ENCODE results near the gene SLC25A23. TPM values are rescaled to one million over a fixed set of nuclear protein-coding genes. Genes with fewer than 3 reads are reported as not detected.

The SLC25A23 gene
- total and polyA plus RNA-seq, 2 of the 4 experiments (the other 2 are of a cell fraction) = 7.0 to 7.6 TPM

DNA sequence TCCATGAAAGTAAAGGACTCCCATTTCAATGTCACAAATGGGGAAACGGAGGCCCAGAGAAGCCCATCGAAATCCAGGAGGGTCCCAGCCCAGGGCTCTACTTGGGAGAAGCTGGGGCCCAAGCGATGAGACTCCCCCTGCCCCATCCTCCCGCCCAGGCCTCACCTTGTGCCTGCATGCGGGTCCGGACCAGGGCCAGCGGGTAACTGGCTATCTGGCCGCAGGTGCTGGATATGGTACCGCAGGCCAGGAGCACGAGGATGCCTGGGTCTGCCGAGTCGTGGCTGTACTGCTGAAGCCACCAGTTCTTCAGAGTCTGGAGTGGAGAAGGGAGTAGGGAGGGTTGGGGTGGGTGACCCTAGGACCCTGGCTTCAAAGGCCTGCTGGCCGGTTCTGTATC, 15.6 kb downstream of the SLC25A23 start:
- Histone ChIP-seq H4K8ac (ENCODE audit: low read depth in 2 of 2, low read length in 2 of 2) (no peak overlapping the region), H3K9me3 (ENCODE audit: control insufficient read depth, insufficient read depth, low read length) (no peaks in the 10 kb centered on the region; the same call in 1 of the 2 replicates), H3K4me1 (ENCODE audit: control insufficient read depth, insufficient read depth, low read length) (no peaks in the 10 kb centered on the region), H3K27ac (ENCODE audit: insufficient read depth, low read length) (no peak overlapping the region), H2BK5ac (ENCODE audit: low read depth, low read length, poor library complexity, severe bottlenecking) (no peak overlapping the region), H2BK20ac (ENCODE audit: low read depth, low read length) (no peak overlapping the region), H3K79me1 (ENCODE audit: low read depth in 1 of 2, low read length in 2 of 2) (no peaks in the 10 kb centered on the region), H4K91ac (ENCODE audit: insufficient read depth, low read depth, low read length) (no peak overlapping the region), H3K4ac (ENCODE audit: low read depth, low read length) (no peak overlapping the region), H3K23ac (ENCODE audit: low read depth, low read length) (no peak overlapping the region), H3K4me3 (ENCODE audit: insufficient read depth, low read depth, low read length) (no peak overlapping the region), H4K5ac (ENCODE audit: low read depth, low read length) (no peak overlapping the region), H3K56ac (ENCODE audit: extremely low read depth, insufficient read depth, low read length) (no peak overlapping the region), H3K9me1 (ENCODE audit: insufficient read depth, low read length) (no peaks in the 10 kb centered on the region), H3K27me3 (ENCODE audit: control insufficient read depth, insufficient read depth, low read length) (no peaks in the 10 kb centered on the region), H4K20me1 (ENCODE audit: insufficient read depth, low read length) (no peaks in the 10 kb centered on the region), H3K4me2 (ENCODE audit: low read depth, low read length) (no peak overlapping the region), H2AK9ac (replicated peaks; ENCODE audit: low read depth, low read length, poor library complexity) (no peak overlapping the region), H2BK120ac (ENCODE audit: low read depth, low read length) (no peak overlapping the region), H3K9ac (ENCODE audit: low read depth, low read length) (no peak overlapping the region), H2AK5ac (ENCODE audit: low read depth, low read length) (no peak overlapping the region), H3K14ac (replicated peaks; ENCODE audit: low read depth, low read length) (no peak overlapping the region), H3K36me3 (ENCODE audit: control insufficient read depth, insufficient read depth, low read length) (no peaks in the 10 kb centered on the region), H2AFZ (replicated peaks; ENCODE audit: low read length, poor library complexity) (no peak overlapping the region), H3K18ac (ENCODE audit: low read depth, low read length) (no peak overlapping the region), H2BK15ac (ENCODE audit: low read depth, low read length) (no peak overlapping the region)
- POLR2A ChIA-PET (ENCODE audit: unreplicated experiment) = no interaction called here
- DNase-seq (no peak), ATAC-seq (ENCODE audit: low read depth) (no peak)
- dilution Hi-C loops (cut with HindIII; ENCODE audit: low sequenced_read_pairs, unreplicated experiment) = no loop called here
- 72% methylated on average over 2 of the region's 13 CpGs; no CpG with 5 or more reads in 1 of the 2 experiments for WGBS, 2 experiments (ENCODE audit: extremely low coverage in 2 of 2, insufficient read length in 1 of 2)
- intact Hi-C loops (cut with micrococcal nuclease) = no loop called here
- CTCF ChIA-PET = no interaction called here
- TF ChIP-seq RCOR1 (IDR thresholded peaks at IDR 0.05; ENCODE audit: insufficient replicate concordance, low read length) (no peak), BHLHE40 (IDR thresholded peaks at IDR 0.05; ENCODE audit: low read depth, low read length) (no peak)
- no TSS peak for BruUV-seq (replicated peaks)
- in situ Hi-C loops (cut with MboI; ENCODE audit: low sequenced_read_pairs) = no loop called here
